Measurements from ENCODE around the gene SUGT1.

Gene SUGT1

DNA sequence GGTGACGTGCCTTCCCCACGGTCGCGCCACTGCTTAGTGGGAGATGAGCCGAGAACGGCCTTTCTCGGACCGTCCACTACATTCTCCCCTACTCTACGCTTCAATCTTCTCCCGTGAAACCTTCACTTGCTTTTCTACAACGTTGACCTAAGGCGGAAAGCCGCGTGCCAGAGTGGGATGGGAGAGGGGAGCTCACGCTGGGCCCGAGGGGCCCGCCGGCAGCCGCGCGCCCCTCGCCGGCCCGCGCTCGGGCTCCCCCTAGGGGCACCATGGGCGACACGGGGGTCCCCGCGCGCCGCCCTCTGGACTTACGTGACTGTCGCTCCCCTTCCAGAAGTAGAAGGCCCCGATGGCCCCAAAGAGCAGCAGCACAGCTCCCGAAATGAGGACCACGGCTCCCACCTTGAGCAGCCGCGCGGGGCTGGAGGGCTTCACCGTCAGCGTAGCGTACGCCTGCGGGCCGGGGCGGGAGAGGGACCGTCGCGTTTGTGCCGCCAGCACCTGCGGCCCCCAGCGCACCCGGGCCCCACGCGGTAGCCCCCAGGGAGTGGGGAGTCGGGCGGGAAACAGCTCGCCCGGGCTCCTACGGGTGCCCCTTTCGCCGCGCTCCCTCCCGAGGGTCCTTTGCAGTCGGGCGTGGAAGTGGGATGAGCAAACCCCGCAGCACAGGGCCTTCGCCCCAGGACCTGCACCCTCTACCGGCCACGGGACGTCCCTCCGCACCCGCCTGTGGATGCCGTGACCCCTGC is 86.3 kb downstream of the SUGT1 start:
- DNase-seq = peak; percentile 68

DNA sequence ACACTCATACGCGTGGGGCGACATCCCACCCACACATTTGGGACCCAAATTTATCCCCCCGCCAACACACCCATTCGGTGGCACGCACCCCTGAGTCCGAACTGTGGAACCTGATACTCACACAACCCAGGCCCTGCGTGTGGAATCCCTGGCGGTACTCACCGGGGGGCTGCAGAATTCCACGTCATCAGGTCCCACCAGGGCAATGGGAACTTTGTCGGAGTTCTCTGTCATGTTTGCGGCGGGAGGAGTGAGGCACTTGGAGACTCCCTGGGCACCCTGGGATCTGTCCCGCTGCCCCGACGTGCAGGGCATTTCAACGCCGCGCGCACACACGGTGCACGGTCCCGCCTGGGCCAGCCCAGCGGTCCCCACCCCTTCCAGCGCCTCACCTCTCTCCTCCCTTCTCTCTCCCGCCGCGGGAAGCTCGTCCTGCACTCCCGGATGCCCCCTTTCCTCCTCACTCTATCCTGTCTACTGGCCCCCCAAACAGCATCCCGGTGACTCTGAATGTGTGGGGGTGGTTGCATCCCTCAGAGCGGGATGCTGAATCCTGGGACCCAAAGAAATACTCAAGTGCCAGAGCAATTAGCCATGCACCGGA is 86.9 kb downstream of the SUGT1 start, which contains the start of gene CNMD:
Gene CNMD, minus strand, starts transcription at position 353 of the 604 bp plus-strand sequence. Its CDS starts 119 bp downstream, at position 234.
- peak; percentile 68 for DNase-seq

DNA sequence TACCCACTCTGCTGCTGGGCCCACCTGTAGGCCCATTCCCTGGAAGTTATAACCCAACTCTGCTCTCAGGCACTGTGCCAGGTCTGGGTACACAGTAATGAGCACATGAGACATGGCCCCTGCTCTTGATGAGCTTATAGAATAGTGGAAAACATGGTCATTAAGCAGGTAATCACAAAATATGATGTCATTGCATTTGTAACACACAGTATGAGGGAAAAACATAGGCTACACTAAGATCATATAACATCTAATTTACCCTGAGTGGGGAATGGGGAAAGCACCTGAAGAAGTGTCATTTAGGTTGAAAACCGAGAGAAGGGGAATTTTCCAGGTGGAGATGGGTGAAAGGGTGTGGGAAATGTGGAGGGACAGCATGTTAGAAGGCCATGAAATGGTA is 90.9 kb downstream of the SUGT1 start:
- DNase-seq = no peak

DNA sequence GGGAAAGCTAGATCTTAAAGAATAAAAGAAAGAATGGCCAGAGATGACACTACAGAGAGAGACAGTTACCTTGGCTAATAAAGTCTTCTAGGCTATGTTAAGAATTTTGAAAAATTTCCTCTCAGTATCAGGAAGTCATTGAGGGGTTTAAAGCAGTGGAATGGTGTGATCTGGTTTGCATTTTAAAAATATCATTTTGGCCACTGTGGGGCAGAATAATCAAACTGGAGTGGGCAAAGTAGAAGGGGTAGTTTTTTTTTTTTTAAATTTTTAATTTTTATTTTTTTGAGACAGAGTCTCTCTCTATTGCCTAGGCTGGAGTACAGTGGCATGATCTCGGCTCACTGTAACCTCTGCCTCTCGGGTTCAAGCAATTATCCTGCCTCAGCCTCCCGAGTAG is 91.4 kb downstream of the SUGT1 start:
- no peak for DNase-seq

DNA sequence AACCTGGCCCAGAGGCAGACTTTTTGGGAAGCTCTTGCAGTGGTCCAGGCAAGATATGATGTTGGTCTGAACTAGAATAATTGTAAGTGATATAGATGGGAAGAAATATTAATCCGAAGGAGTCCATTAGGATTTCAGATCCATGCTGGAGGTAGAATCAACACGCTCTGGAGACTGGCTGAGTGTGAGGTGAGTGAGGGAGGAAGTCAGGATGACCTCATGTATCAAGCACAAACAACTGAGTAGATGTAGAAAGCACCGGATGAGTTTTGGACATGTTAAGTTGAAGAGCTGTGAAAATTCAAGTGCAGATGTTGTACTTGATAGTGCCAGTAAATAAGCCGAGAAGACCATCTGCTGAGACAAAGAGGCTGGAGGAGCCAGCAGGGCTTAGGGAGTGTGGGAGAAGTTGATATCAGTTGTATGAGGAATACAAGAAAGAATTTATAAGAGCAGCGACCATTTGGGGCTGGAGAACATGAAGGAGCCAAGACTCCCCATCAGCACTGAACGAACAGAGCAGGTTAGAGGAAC is 92.3 kb downstream of the SUGT1 start:
- no peak for DNase-seq

DNA sequence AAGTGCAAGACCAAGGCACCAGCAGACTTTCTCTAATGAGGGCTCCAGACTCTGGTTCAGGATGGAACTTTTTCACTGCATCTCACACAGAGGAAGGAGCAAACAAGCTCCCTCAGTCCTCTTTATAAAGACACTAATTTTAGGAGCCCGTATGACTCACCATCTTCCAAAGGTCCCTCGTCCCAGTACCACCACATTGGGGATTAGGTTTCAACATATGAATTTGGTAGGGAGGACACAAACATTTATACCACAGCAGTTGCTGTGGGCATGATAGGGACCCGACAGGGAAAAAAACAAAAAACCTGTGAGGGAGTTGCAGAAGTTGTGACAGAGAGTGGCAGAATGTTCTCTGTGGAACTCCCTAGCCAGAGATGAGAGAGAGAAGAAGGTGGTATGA is 93.5 kb downstream of the SUGT1 start:
- DNase-seq = no peak

DNA sequence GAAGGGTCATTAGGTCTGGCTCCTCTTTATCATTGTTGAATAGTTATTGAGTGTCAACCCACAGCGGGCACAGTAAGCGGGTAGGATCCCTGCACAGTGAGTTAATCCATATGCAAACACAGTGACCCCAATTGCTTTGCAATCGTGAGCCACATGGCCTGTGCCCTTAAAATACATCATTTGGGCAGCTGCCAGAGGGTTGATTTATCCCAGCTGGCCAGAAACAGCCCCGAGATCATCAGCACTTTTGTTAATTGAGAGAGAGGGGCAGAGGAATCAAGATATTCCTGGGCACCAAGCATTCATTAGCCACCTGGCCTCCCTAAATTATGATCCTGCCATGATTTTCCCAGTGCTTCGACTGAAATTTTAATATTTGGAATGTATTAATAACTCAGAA is 96.8 kb downstream of the SUGT1 start:
- no peak for DNase-seq
